ENCODE measurements around the gene STK16. TPM values are rescaled to one million over a fixed set of nuclear protein-coding genes. Genes with fewer than 3 reads are reported as not detected.
"Not testable (repeated sequence)": the region's sequence is repeated elsewhere in the genome, so short reads cannot be mapped to it uniquely, and the experiment has no call there.

Gene STK16
- 22.3 and 27.1 TPM in 2 replicates for total RNA-seq (2014; rRNA removed)
- 63.9 TPM for polyA plus RNA-seq (2012)

- DNase-seq (ENCODE audit: low read depth): peak; percentile 93
Observed at GRCh38 chr2:219245148-219245898, at the start of gene STK16, which contains the start of gene GLB1L. Gene STK16, plus strand, starts transcription at chr2:219245479. Its CDS starts 521 bp downstream, at chr2:219246000. Gene GLB1L, minus strand, starts transcription at chr2:219245444. Its CDS starts 1,871 bp downstream, at chr2:219243573.

- DNase-seq (ENCODE audit: low read depth): no peak
Observed at GRCh38 chr2:219197388-219197787, 47.9 kb upstream of the STK16 start.

GRCh38 chr2:219198974-219199373 is 46.3 kb upstream of the STK16 start:
- DNase-seq (ENCODE audit: low read depth): no peak

- no peak for DNase-seq (ENCODE audit: low read depth)
Observed at GRCh38 chr2:219199470-219200211, 45.6 kb upstream of the STK16 start.

- DNase-seq (ENCODE audit: low read depth): not testable (repeated sequence)
Observed at GRCh38 chr2:219200502-219201326, 44.6 kb upstream of the STK16 start.

GRCh38 chr2:219201331-219201730 is 43.9 kb upstream of the STK16 start:
- not testable (repeated sequence) for DNase-seq (ENCODE audit: low read depth)

GRCh38 chr2:219204425-219205164 is 40.7 kb upstream of the STK16 start:
- no peak for DNase-seq (ENCODE audit: low read depth)

- no peak for DNase-seq (ENCODE audit: low read depth)
Observed at GRCh38 chr2:219205165-219205538, 40.1 kb upstream of the STK16 start.

GRCh38 chr2:219205981-219206327 is 39.3 kb upstream of the STK16 start:
- no peak for DNase-seq (ENCODE audit: low read depth)

GRCh38 chr2:219206328-219207133 is 38.7 kb upstream of the STK16 start, which contains the start of gene ZFAND2B:
Gene ZFAND2B, plus strand, starts transcription at chr2:219206782. Its CDS starts 206 bp downstream, at chr2:219206988.
- peak; percentile 90 for DNase-seq (ENCODE audit: low read depth)

- no peak for DNase-seq (ENCODE audit: low read depth)
Observed at GRCh38 chr2:219207134-219207883, 38.0 kb upstream of the STK16 start.

- DNase-seq (ENCODE audit: low read depth): peak; percentile 54
Observed at GRCh38 chr2:219207884-219208740, 37.2 kb upstream of the STK16 start.

GRCh38 chr2:219209236-219210195 is 35.8 kb upstream of the STK16 start:
- no peak for DNase-seq (ENCODE audit: low read depth)

GRCh38 chr2:219210196-219210885 is 34.9 kb upstream of the STK16 start:
- no peak for DNase-seq (ENCODE audit: low read depth)

GRCh38 chr2:219210886-219211362 is 34.4 kb upstream of the STK16 start:
- DNase-seq (ENCODE audit: low read depth): no peak

GRCh38 chr2:219213026-219213415 is 32.3 kb upstream of the STK16 start:
- DNase-seq (ENCODE audit: low read depth): no peak

Measured in LHCN-M2 (cell line).